ENCODE results near the gene CAPN15. TPM values are rescaled to one million over a fixed set of nuclear protein-coding genes. Genes with fewer than 3 reads are reported as not detected.
A peak's percentile ranks its signal among the peaks of the same experiment; 100 is the strongest.

Gene CAPN15
- polyA plus RNA-seq, 3 donors from 2014 or later: 9.2 to 30.7 (median 10.1) TPM

DNA sequence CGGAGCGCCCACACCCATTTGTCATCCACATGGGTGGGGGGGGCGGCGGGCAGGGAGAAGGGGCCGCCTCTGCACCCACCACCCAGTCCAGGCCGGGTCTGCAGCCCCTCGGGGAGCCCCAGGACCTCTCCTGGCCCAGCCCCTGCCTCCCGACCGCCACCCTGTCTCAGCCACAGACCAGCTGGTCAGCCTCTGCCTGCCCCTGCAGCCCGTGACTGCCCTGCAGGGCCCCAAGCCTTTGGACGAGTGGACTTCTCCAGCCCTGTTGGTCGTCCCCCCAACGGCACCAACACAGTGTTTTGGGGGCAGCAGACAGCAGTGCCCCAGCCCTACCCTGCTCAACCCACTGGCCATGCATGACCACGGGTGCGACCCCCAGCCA lies 33.9 kb downstream of the CAPN15 start:
- DNase-seq: no peak
- H3K27ac Mint-ChIP-seq: no peak overlapping the region
- no peaks in the 10 kb centered on the region for H3K36me3 Mint-ChIP-seq
- H3K27me3 Mint-ChIP-seq (ENCODE audit: low read depth in 3 of 3): peaks cover 0 to 7% (median 3%) of the 10 kb centered on the region in 3 donors
- no peak overlapping the region for H3K4me3 Mint-ChIP-seq
- H3K9me3 Mint-ChIP-seq: no peaks in the 10 kb centered on the region
- peaks cover under 1 to 6% of the 10 kb centered on the region in 2 donors for H3K4me1 Mint-ChIP-seq

GRCh38 chr16:561957-562938 lies 34.7 kb downstream of the CAPN15 start:
- H3K4me1 Mint-ChIP-seq: peaks cover 9 to 12% of the 10 kb centered on the region in 2 donors
- H3K9me3 Mint-ChIP-seq: no peaks in the 10 kb centered on the region
- no peak for DNase-seq
- H3K4me3 Mint-ChIP-seq: peak overlapping the region in 1 of 5 donors; percentile 38
- no peaks in the 10 kb centered on the region for H3K36me3 Mint-ChIP-seq
- H3K27ac Mint-ChIP-seq: peak overlapping the region in 1 of 6 donors; percentile 43
- H3K27me3 Mint-ChIP-seq (ENCODE audit: low read depth in 3 of 3): peaks cover 0 to 7% (median 3%) of the 10 kb centered on the region in 3 donors

DNA sequence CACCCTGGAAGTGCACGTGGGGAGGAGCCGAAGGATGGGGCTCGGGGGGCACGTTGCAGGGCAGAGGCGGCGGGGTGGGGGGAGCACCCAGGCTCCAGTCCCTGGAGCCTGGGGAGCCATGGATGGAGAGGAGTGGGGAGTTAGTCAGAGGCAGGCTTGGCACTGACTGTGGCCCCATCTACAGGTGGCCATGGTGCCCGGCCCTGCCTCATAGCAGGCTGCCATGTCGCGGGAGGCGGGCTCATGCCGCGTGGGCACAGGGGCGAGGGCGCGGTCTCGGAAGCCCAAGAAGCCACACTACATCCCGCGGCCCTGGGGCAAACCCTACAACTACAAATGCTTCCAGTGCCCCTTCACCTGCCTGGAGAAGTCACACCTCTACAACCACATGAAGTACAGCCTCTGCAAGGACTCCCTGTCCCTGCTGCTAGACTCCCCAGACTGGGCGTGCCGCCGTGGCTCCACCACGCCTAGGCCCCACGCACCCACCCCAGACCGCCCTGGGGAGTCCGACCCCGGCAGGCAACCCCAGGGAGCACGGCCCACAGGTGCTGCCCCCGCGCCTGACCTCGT lies 35.6 kb downstream of the CAPN15 start:
- Mint-ChIP-seq H3K4me1 (peaks cover 9 to 12% of the 10 kb centered on the region in 2 donors), H3K4me3 (no peak overlapping the region), H3K36me3 (no peaks in the 10 kb centered on the region), H3K9me3 (no peaks in the 10 kb centered on the region), H3K27ac (no peak overlapping the region), H3K27me3 (ENCODE audit: low read depth in 3 of 3) (peaks cover 0 to 7% (median 3%) of the 10 kb centered on the region in 3 donors)
- DNase-seq: no peak

- no peak for DNase-seq
- Mint-ChIP-seq H3K4me1 (peaks cover 16 to 17% of the 10 kb centered on the region in 2 donors), H3K9me3 (no peaks in the 10 kb centered on the region)
These were observed 37.3 kb downstream of the CAPN15 start for GRCh38 chr16:564690-565418.

DNA sequence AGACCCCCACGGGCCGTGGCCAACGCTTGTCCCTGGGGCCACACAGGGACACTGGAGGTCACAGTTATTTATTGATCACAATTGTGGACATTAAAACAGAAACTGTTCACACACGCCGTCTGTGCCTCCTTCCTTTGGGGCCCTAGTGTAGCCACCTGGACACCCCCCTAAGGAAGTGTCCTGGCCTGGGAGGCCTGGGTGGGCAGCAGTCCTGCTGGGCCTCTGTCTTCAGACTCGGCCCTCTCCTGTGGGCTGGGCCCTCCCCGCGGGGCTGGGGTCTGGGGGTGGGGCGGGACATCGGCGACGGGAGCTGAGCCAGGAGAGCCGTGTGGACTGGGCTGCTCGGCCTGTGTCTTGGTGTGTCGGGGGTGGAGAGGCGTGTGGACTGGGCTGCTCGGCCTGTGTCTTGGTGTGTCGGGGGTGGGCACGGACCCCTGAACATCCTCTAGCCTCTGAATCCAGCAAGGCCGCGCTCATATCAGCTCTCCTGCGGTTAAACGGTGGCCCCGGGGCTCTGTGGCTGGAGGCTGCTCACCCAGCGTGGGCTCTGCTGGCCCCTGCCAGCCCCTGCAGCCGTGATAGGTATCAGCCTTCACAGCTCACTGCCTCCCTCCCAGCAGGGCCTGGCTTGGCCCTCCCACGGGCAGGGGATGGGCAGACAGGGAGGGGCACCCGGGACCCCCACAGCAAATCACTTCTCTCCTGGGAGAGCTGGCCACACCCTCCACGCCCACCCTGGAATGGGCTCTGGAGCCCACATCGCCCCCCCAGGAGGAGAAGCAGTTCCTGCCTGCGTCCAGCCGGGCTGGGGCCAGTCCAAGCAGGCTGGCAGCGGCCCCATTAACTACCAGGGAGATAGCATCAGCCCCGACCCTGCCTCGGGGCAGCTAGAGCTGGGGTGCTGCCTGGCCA lies 38.2 kb downstream of the CAPN15 start:
- Mint-ChIP-seq H3K27me3 (ENCODE audit: low read depth in 3 of 3) (peaks cover 3 to 14% (median 10%) of the 10 kb centered on the region in 3 donors), H3K4me3 (no peak overlapping the region), H3K27ac (no peak overlapping the region), H3K9me3 (no peaks in the 10 kb centered on the region), H3K4me1 (peaks cover 21 to 22% of the 10 kb centered on the region in 2 donors), H3K36me3 (no peaks in the 10 kb centered on the region)
- no peak for DNase-seq

More at GRCh38 chr16:564690-565418, 37.3 kb downstream of the CAPN15 start:
- Mint-ChIP-seq H3K27ac (no peak overlapping the region), H3K27me3 (ENCODE audit: low read depth in 3 of 3) (peaks cover 0 to 8% (median 5%) of the 10 kb centered on the region in 3 donors), H3K36me3 (no peaks in the 10 kb centered on the region), H3K4me3 (no peak overlapping the region)

DNA sequence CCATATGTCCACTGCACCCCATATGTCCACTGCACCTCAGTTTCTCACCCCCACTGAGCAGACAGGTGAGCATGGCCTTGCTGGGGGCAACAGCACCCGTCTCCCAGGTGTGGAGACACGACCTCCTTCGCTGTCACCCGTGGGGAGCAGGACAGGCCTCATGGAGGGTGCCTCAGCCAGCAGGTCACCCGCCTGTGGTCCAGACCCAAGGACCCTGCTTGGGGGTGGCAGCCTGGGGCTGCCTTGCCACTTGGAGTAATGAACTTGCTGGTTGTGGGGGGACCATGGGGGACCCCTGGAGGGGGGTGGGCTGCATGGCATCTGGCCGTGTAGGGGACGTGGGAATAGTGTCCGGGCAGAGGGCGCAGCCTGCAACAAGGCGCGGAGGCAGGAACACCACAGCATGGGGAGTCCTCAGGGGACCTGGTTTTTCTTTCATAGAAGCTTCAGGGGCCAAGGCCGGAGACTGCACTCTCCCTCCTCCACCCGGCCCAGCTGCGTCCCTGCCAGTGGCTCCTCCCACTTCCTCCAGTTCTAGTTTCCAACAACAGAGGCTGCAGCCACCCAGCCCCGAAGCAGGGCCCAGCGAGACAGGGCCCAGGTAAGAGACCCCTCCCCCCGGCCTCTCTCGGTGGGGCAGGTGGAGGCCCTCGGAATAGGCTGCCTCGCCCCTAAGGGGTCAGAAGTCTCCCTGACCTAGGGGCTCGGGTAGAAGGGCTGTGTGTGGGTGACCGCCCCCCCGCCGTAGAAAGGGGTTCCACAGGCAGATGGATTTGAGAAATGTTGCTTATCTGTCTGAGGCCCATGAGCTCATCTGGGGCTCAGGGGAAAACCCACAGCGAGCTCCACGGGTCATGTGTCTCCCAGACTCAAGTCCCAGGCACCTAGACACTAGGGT lies 39.2 kb downstream of the CAPN15 start, which contains the start of gene NHLRC4:
Gene NHLRC4, plus strand, starts transcription at position 531 of the 898 bp plus-strand sequence. CDS start 1,043 bp downstream, outside the sequence.
- DNase-seq: peak in 1 of 3 donors; percentile 24
- Mint-ChIP-seq H3K4me1 (peaks cover 31 to 33% of the 10 kb centered on the region in 2 donors), H3K27ac (peak within 1 kb of the TSS in 1 of 6 donors; percentile 62), H3K36me3 (no peaks in the 10 kb centered on the region), H3K27me3 (ENCODE audit: low read depth in 3 of 3) (peaks cover 8 to 22% (median 18%) of the 10 kb centered on the region in 3 donors), H3K4me3 (peak within 1 kb of the TSS in 4 of 5 donors; percentile 35 to 58 (median 46)), H3K9me3 (no peaks in the 10 kb centered on the region)

GRCh38 chr16:567373-568256 lies 40.1 kb downstream of the CAPN15 start:
- no peak for DNase-seq
- Mint-ChIP-seq H3K4me3 (peak overlapping the region in 2 of 5 donors; percentile 35 to 42), H3K27ac (no peak overlapping the region), H3K36me3 (no peaks in the 10 kb centered on the region), H3K4me1 (peaks cover 32 to 35% of the 10 kb centered on the region in 2 donors), H3K27me3 (ENCODE audit: low read depth in 3 of 3) (peaks cover 8 to 19% (median 19%) of the 10 kb centered on the region in 3 donors), H3K9me3 (no peaks in the 10 kb centered on the region)

DNA sequence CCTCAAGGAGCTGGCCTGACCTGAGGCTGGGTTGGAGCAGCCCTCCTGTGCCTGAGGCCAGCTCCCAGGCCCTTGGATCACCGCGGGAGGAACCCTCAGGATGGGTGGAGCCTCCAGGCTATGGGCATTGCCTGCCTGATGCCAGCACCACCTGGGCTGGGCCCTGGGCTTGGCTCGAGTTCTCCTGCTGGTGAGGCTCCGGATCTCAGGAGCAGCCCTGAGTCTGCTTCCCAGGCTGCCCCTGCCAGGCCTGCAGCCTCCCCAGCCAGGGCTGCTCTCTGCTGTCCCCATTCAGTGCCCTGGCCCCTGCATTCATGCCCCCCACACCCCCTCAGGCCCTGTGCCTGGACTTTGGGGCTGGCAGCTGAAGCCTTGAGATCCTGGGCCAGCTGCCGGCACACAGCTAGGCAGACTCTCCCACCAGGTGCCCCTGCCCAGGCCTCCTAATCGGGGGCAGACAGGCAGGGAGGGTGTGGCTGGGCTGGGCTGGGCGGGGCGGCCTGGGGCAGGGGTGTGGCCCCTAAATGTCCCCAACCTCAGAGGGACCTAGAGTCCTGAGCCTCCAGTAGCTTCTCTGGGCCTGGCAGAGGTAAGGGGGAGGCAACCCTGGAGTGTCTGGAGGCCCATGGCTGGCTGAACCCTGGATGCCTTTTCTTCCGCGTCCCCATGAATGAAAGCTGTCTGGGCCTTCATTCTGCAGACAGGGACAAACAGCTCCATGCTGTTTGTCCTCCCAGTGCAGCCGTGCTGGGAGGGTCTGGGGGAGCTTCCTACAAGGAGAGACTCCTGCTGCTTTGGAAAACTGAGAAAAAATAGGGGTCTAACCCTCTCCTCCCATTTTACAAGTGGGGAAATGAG lies 41.1 kb downstream of the CAPN15 start:
- H3K4me3 Mint-ChIP-seq: peak overlapping the region; percentile 70 to 86 (median 83)

GRCh38 chr16:569445-570254 lies 42.1 kb downstream of the CAPN15 start, which contains the start of gene PIGQ:
PIGQ (plus strand) TSS chr16:569968; CDS start chr16:574075, 4,107 bp downstream.
- peaks cover 8 to 19% (median 19%) of the 10 kb centered on the region in 3 donors for H3K27me3 Mint-ChIP-seq (ENCODE audit: low read depth in 3 of 3)
- H3K4me1 Mint-ChIP-seq: peaks cover 31 to 35% of the 10 kb centered on the region in 2 donors
- no peaks in the 10 kb centered on the region for H3K36me3 Mint-ChIP-seq
- H3K27ac Mint-ChIP-seq: peak within 1 kb of the TSS; percentile 74 to 95 (median 85)
- DNase-seq: peak; percentile 66 to 73 (median 67)
- no peaks in the 10 kb centered on the region for H3K9me3 Mint-ChIP-seq
- peak within 1 kb of the TSS; percentile 80 to 86 (median 83) for H3K4me3 Mint-ChIP-seq

More for the DNA sequence above, 41.1 kb downstream of the CAPN15 start:
- Mint-ChIP-seq H3K36me3 (no peaks in the 10 kb centered on the region), H3K27me3 (ENCODE audit: low read depth in 3 of 3) (peaks cover 8 to 19% (median 19%) of the 10 kb centered on the region in 3 donors), H3K9me3 (no peaks in the 10 kb centered on the region), H3K4me1 (peaks cover 31 to 35% of the 10 kb centered on the region in 2 donors), H3K27ac (peak overlapping the region; percentile 23 to 95 (median 76))
- no peak for DNase-seq
